NCI-H1436 (cell line): ENCODE measurements around the gene SPATS2.
"Not testable (repeated sequence)": the region's sequence is repeated elsewhere in the genome, so short reads cannot be mapped to it uniquely, and the experiment has no call there.

Experiments
- DNase-seq: peaks from one replicate; lab custom pipeline; 2025; lab: John Stamatoyannopoulos, UW

Gene SPATS2

GRCh38 chr12:49518914-49519573 lies 151.8 kb downstream of the SPATS2 start:
- DNase-seq = no peak

- DNase-seq = no peak
Measured at GRCh38 chr12:49519574-49519936, 152.3 kb downstream of the SPATS2 start.

GRCh38 chr12:49521389-49521788 lies 154.1 kb downstream of the SPATS2 start:
- DNase-seq = no peak

- no peak for DNase-seq
Measured at GRCh38 chr12:49524660-49525324, 157.5 kb downstream of the SPATS2 start.

GRCh38 chr12:49525942-49526341 lies 158.7 kb downstream of the SPATS2 start:
- no peak for DNase-seq

- DNase-seq = no peak
Measured at GRCh38 chr12:49527361-49528130, 160.3 kb downstream of the SPATS2 start.

GRCh38 chr12:49529414-49529813 lies 162.2 kb downstream of the SPATS2 start:
- no peak for DNase-seq

- no peak for DNase-seq
Measured at GRCh38 chr12:49531745-49532144, 164.5 kb downstream of the SPATS2 start.

- no peak for DNase-seq
Measured at GRCh38 chr12:49533331-49533730, 166.1 kb downstream of the SPATS2 start.

- not testable (repeated sequence) for DNase-seq
Measured at GRCh38 chr12:49534122-49534521, 166.9 kb downstream of the SPATS2 start.

GRCh38 chr12:49534731-49535278 lies 167.5 kb downstream of the SPATS2 start:
- DNase-seq = no peak

GRCh38 chr12:49535921-49536525 lies 168.8 kb downstream of the SPATS2 start:
- DNase-seq = no peak

GRCh38 chr12:49536526-49537071 lies 169.3 kb downstream of the SPATS2 start:
- no peak for DNase-seq

- DNase-seq = no peak
Measured at GRCh38 chr12:49537231-49537751, 170.0 kb downstream of the SPATS2 start.

- peak; percentile 52 for DNase-seq
Measured at GRCh38 chr12:49537752-49538509, 170.7 kb downstream of the SPATS2 start.

- peak; percentile 95 for DNase-seq
Measured at GRCh38 chr12:49538510-49539403, 171.5 kb downstream of the SPATS2 start, which contains the start of gene KCNH3. Gene KCNH3, plus strand, starts transcription at chr12:49539030. Its CDS starts 387 bp downstream, at chr12:49539417.

- no peak for DNase-seq
Measured at GRCh38 chr12:49539406-49540228, 172.4 kb downstream of the SPATS2 start.

- no peak for DNase-seq
Measured at GRCh38 chr12:49540229-49541139, 173.2 kb downstream of the SPATS2 start.
